ENCODE data around the gene EVI2A.
"Not testable (repeated sequence)": the region's sequence is repeated elsewhere in the genome, so short reads cannot be mapped to it uniquely, and the experiment has no call there.

Gene EVI2A

GRCh38 chr17:31321481-31321880, at the start of gene EVI2A:
TSS of gene EVI2A (minus strand) at chr17:31321622. CDS start at chr17:31319013, 2,609 bp downstream.
- Histone ChIP-seq H3K9me3 (ENCODE audit: control insufficient read depth, insufficient read depth, low read depth, low read length) (no peaks in the 10 kb centered on the region), H3K4me3 (ENCODE audit: low read depth, low read length) (no peak within 1 kb of the TSS), H3K27me3 (ENCODE audit: control insufficient read depth, insufficient read depth, low read length) (no peaks in the 10 kb centered on the region), H3K4me1 (ENCODE audit: control insufficient read depth, insufficient read depth, low read length) (no peaks in the 10 kb centered on the region), H3K9ac (ENCODE audit: low read length) (no peak within 1 kb of the TSS), H3K36me3 (ENCODE audit: control insufficient read depth, insufficient read depth, low read length) (peaks cover 1% of the 10 kb centered on the region), H3K27ac (ENCODE audit: low read depth, low read length) (no peak within 1 kb of the TSS)

DNA sequence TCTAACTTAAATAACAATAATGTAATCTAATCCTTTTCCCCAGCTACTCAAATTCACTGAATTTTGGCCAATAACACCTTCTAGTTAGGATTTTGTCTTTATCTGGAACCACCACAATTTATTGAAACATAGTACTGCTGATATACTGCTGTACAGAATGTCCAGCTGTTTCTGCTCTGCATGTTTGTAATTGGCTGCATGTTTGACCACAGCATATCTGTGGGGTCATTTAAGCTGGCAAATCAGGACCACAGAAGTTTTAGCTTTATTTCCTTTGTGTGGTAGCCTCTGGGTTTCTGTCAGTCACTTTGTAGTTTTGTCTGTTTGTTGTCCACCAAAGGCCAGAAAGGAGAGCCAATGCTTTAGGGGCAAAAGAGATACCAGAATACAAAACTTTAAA, 47.8 kb upstream of the EVI2A start:
- Histone ChIP-seq H3K9me3 (ENCODE audit: control insufficient read depth, insufficient read depth, low read depth, low read length) (no peaks in the 10 kb centered on the region), H3K4me3 (ENCODE audit: low read depth, low read length) (no peak overlapping the region), H3K4me1 (ENCODE audit: control insufficient read depth, insufficient read depth, low read length) (no peaks in the 10 kb centered on the region), H3K36me3 (ENCODE audit: control insufficient read depth, insufficient read depth, low read length) (peaks cover 11% of the 10 kb centered on the region), H3K27ac (ENCODE audit: low read depth, low read length) (no peak overlapping the region), H3K27me3 (ENCODE audit: control insufficient read depth, insufficient read depth, low read length) (no peaks in the 10 kb centered on the region), H3K9ac (ENCODE audit: low read length) (no peak overlapping the region)

- no peak overlapping the region for H3K27ac ChIP-seq (ENCODE audit: low read depth, low read length)
- no peak overlapping the region for H3K9ac ChIP-seq (ENCODE audit: low read length)
- no peak overlapping the region for H3K4me3 ChIP-seq (ENCODE audit: low read depth, low read length)
- H3K9me3 ChIP-seq (ENCODE audit: control insufficient read depth, insufficient read depth, low read depth, low read length), result no peaks in the 10 kb centered on the region
- H3K4me1 ChIP-seq (ENCODE audit: control insufficient read depth, insufficient read depth, low read length), result no peaks in the 10 kb centered on the region
- no peaks in the 10 kb centered on the region for H3K27me3 ChIP-seq (ENCODE audit: control insufficient read depth, insufficient read depth, low read length)
- peaks cover 19% of the 10 kb centered on the region for H3K36me3 ChIP-seq (ENCODE audit: control insufficient read depth, insufficient read depth, low read length)
Measured at GRCh38 chr17:31366088-31366487, 44.7 kb upstream of the EVI2A start.

- Histone ChIP-seq H3K36me3 (ENCODE audit: control insufficient read depth, insufficient read depth, low read length) (peaks cover 35% of the 10 kb centered on the region), H3K9ac (ENCODE audit: low read length) (no peak overlapping the region), H3K27ac (ENCODE audit: low read depth, low read length) (no peak overlapping the region), H3K4me3 (ENCODE audit: low read depth, low read length) (no peak overlapping the region), H3K27me3 (ENCODE audit: control insufficient read depth, insufficient read depth, low read length) (no peaks in the 10 kb centered on the region), H3K4me1 (ENCODE audit: control insufficient read depth, insufficient read depth, low read length) (no peaks in the 10 kb centered on the region), H3K9me3 (ENCODE audit: control insufficient read depth, insufficient read depth, low read depth, low read length) (no peaks in the 10 kb centered on the region)
Measured at GRCh38 chr17:31364012-31364411, 42.6 kb upstream of the EVI2A start.

GRCh38 chr17:31357839-31358394, 36.5 kb upstream of the EVI2A start:
- Histone ChIP-seq H3K9me3 (ENCODE audit: control insufficient read depth, insufficient read depth, low read depth, low read length) (no peaks in the 10 kb centered on the region), H3K27ac (ENCODE audit: low read depth, low read length) (no peak overlapping the region), H3K9ac (ENCODE audit: low read length) (no peak overlapping the region), H3K36me3 (ENCODE audit: control insufficient read depth, insufficient read depth, low read length) (peaks cover 61% of the 10 kb centered on the region), H3K27me3 (ENCODE audit: control insufficient read depth, insufficient read depth, low read length) (no peaks in the 10 kb centered on the region), H3K4me1 (ENCODE audit: control insufficient read depth, insufficient read depth, low read length) (no peaks in the 10 kb centered on the region), H3K4me3 (ENCODE audit: low read depth, low read length) (no peak overlapping the region)

DNA sequence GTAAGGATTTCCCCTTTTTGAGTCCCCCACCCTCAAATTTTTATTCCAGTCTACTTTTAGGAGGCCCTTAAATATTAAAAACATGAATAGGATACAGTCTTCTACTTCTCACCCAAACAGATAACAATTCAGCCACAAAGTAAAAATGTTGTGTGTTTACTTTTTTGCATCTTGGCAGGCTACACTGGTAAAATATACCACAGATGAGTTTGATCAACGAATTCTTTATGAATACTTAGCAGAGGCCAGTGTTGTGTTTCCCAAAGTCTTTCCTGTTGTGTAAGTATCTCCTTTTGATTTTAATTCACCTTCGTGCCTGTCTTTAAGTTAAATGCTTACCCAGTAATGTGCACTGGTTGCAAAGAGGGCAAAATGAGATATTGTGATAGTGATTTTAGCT, 35.7 kb upstream of the EVI2A start:
- no peaks in the 10 kb centered on the region for H3K4me1 ChIP-seq (ENCODE audit: control insufficient read depth, insufficient read depth, low read length)
- H3K27ac ChIP-seq (ENCODE audit: low read depth, low read length), result no peak overlapping the region
- H3K4me3 ChIP-seq (ENCODE audit: low read depth, low read length), result no peak overlapping the region
- H3K36me3 ChIP-seq (ENCODE audit: control insufficient read depth, insufficient read depth, low read length), result peaks cover 61% of the 10 kb centered on the region
- no peak overlapping the region for H3K9ac ChIP-seq (ENCODE audit: low read length)
- no peaks in the 10 kb centered on the region for H3K27me3 ChIP-seq (ENCODE audit: control insufficient read depth, insufficient read depth, low read length)
- H3K9me3 ChIP-seq (ENCODE audit: control insufficient read depth, insufficient read depth, low read depth, low read length), result no peaks in the 10 kb centered on the region

DNA sequence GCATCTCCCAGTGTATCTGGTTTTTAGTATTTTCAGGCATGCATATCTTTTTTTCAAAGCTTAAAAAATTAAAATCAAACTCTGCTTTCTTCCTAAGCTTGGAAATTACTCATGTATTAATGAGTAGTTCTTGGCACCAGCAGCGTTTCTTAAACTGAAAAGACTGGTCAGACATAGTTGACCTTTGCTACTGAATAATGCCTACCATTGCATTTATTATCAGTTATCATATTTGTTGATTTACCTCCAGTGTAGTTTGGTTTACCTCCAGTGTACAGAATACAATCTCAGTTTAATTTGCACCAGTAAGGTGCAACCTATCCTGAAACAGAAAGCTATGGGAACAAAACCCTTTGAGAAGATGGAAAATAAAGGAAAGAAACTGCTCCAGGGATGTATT, 34.5 kb upstream of the EVI2A start:
- H3K9me3 ChIP-seq (ENCODE audit: control insufficient read depth, insufficient read depth, low read depth, low read length), result no peaks in the 10 kb centered on the region
- no peaks in the 10 kb centered on the region for H3K4me1 ChIP-seq (ENCODE audit: control insufficient read depth, insufficient read depth, low read length)
- peaks cover 58% of the 10 kb centered on the region for H3K36me3 ChIP-seq (ENCODE audit: control insufficient read depth, insufficient read depth, low read length)
- H3K27ac ChIP-seq (ENCODE audit: low read depth, low read length), result no peak overlapping the region
- H3K27me3 ChIP-seq (ENCODE audit: control insufficient read depth, insufficient read depth, low read length), result no peaks in the 10 kb centered on the region
- no peak overlapping the region for H3K4me3 ChIP-seq (ENCODE audit: low read depth, low read length)
- no peak overlapping the region for H3K9ac ChIP-seq (ENCODE audit: low read length)

GRCh38 chr17:31349454-31349853, 28.0 kb upstream of the EVI2A start:
- Histone ChIP-seq H3K4me3 (ENCODE audit: low read depth, low read length) (no peak overlapping the region), H3K9me3 (ENCODE audit: control insufficient read depth, insufficient read depth, low read depth, low read length) (no peaks in the 10 kb centered on the region), H3K4me1 (ENCODE audit: control insufficient read depth, insufficient read depth, low read length) (no peaks in the 10 kb centered on the region), H3K36me3 (ENCODE audit: control insufficient read depth, insufficient read depth, low read length) (peaks cover 49% of the 10 kb centered on the region), H3K9ac (ENCODE audit: low read length) (no peak overlapping the region), H3K27me3 (ENCODE audit: control insufficient read depth, insufficient read depth, low read length) (no peaks in the 10 kb centered on the region), H3K27ac (ENCODE audit: low read depth, low read length) (no peak overlapping the region)

DNA sequence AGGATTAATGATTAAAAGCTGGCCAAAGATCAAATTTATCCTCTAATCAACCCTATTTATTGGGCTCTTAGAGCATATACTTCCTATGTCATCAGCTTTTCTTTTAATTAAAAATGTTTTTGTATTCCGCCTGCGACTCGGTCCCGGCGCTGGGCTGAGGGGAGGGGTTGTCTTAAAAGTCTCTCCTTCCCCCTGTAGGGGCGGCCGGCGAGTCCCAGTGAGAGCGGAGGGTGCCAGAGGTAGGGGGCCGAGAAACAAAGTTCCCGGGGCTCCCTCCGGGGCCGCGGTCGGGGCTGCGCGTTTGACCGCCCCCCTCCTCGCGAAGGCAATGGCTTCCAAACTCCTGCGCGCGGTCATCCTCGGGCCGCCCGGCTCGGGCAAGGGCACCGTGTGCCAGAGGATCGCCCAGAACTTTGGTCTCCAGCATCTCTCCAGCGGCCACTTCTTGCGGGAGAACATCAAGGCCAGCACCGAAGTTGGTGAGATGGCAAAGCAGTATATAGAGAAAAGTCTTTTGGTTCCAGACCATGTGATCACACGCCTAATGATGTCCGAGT, 23.8 kb upstream of the EVI2A start:
- H3K36me3 ChIP-seq (ENCODE audit: control insufficient read depth, insufficient read depth, low read length), result peaks cover 19% of the 10 kb centered on the region
- not testable (repeated sequence) for H3K9ac ChIP-seq (ENCODE audit: low read length); H3K4me3 ChIP-seq (ENCODE audit: low read depth, low read length); H3K27ac ChIP-seq (ENCODE audit: low read depth, low read length); H3K27me3 ChIP-seq (ENCODE audit: control insufficient read depth, insufficient read depth, low read length); H3K4me1 ChIP-seq (ENCODE audit: control insufficient read depth, insufficient read depth, low read length); H3K9me3 ChIP-seq (ENCODE audit: control insufficient read depth, insufficient read depth, low read depth, low read length)

- peaks cover 4% of the 10 kb centered on the region; the same call in 1 of the 2 replicates for H3K4me1 ChIP-seq (ENCODE audit: control insufficient read depth, insufficient read depth, low read length)
- no peaks in the 10 kb centered on the region for H3K27me3 ChIP-seq (ENCODE audit: control insufficient read depth, insufficient read depth, low read length)
- peaks cover 12% of the 10 kb centered on the region for H3K36me3 ChIP-seq (ENCODE audit: control insufficient read depth, insufficient read depth, low read length)
- H3K9me3 ChIP-seq (ENCODE audit: control insufficient read depth, insufficient read depth, low read depth, low read length), result no peaks in the 10 kb centered on the region
- H3K27ac ChIP-seq (ENCODE audit: low read depth, low read length), result no peak overlapping the region
- no peak overlapping the region for H3K4me3 ChIP-seq (ENCODE audit: low read depth, low read length)
- H3K9ac ChIP-seq (ENCODE audit: low read length), result no peak overlapping the region
Measured at GRCh38 chr17:31339906-31340661, 18.7 kb upstream of the EVI2A start.

DNA sequence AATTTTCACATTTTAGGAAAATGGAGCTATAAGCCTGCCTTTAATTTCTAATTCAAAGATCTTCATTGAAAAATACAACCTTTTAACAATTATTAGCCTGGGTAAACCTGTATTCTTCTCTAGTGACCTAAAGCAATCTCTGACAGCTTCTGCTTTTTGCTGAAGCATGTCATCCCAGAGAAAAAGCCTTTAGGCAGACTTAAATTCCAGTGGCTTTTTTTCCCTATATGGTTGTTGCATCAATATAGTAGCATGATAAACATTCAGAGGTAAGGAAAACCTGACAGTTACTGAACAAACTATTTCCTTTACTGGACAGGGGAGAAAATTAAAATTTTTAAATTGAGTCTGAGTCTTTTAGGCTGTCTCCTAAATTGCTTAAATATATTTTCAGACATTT, 7.8 kb upstream of the EVI2A start:
- no peak overlapping the region for H3K4me3 ChIP-seq (ENCODE audit: low read depth, low read length)
- H3K9ac ChIP-seq (ENCODE audit: low read length), result no peak overlapping the region
- H3K4me1 ChIP-seq (ENCODE audit: control insufficient read depth, insufficient read depth, low read length), result no peaks in the 10 kb centered on the region
- no peaks in the 10 kb centered on the region for H3K27me3 ChIP-seq (ENCODE audit: control insufficient read depth, insufficient read depth, low read length)
- H3K36me3 ChIP-seq (ENCODE audit: control insufficient read depth, insufficient read depth, low read length), result peaks cover 14% of the 10 kb centered on the region
- H3K27ac ChIP-seq (ENCODE audit: low read depth, low read length), result no peak overlapping the region
- H3K9me3 ChIP-seq (ENCODE audit: control insufficient read depth, insufficient read depth, low read depth, low read length), result no peaks in the 10 kb centered on the region
